ENCODE results near the gene MTA2.
A peak's percentile ranks its signal among the peaks of the same experiment; 100 is the strongest.
"Not testable (repeated sequence)": the region's sequence is repeated elsewhere in the genome, so short reads cannot be mapped to it uniquely, and the experiment has no call there.

MTA2 gene

GRCh38 chr11:62622476-62623089, 20.9 kb upstream of the MTA2 start:
- no peak for DNase-seq (ENCODE audit: low read depth)
- peak overlapping the region; percentile 55 for H3K4me3 ChIP-seq (ENCODE audit: low read depth, low read length)
- in situ Hi-C loops (cut with HindIII; ENCODE audit: low sequenced_read_pairs), result no loop called here
- no peak for TF ChIP-seq CTCF (IDR thresholded peaks at IDR 0.05; ENCODE audit: low read depth, low read length, missing control alignments)

GRCh38 chr11:62621567-62622470, 20.2 kb upstream of the MTA2 start, which contains the start of gene B3GAT3:
TSS of gene B3GAT3 (minus strand) at chr11:62621986. CDS start at chr11:62621947, 39 bp downstream.
- TF ChIP-seq CTCF (IDR thresholded peaks at IDR 0.05; ENCODE audit: low read depth, low read length, missing control alignments), result no peak
- H3K4me3 ChIP-seq (ENCODE audit: low read depth, low read length), result peak within 1 kb of the TSS; percentile 55
- in situ Hi-C loops (cut with HindIII; ENCODE audit: low sequenced_read_pairs), result no loop called here
- DNase-seq (ENCODE audit: low read depth), result peak; percentile 95

- DNase-seq (ENCODE audit: low read depth), result no peak
- TF ChIP-seq CTCF (IDR thresholded peaks at IDR 0.05; ENCODE audit: low read depth, low read length, missing control alignments), result no peak
- in situ Hi-C loops (cut with HindIII; ENCODE audit: low sequenced_read_pairs), result no loop called here
- peak overlapping the region; percentile 55 for H3K4me3 ChIP-seq (ENCODE audit: low read depth, low read length)
Observed at GRCh38 chr11:62621027-62621566, 19.4 kb upstream of the MTA2 start.

- DNase-seq (ENCODE audit: low read depth); in situ Hi-C loops (cut with HindIII; ENCODE audit: low sequenced_read_pairs); H3K4me3 ChIP-seq (ENCODE audit: low read depth, low read length): not testable (repeated sequence)
Observed at GRCh38 chr11:62616957-62617356, 15.3 kb upstream of the MTA2 start.

GRCh38 chr11:62615521-62615920, 13.9 kb upstream of the MTA2 start:
- no peak overlapping the region for H3K4me3 ChIP-seq (ENCODE audit: low read depth, low read length)
- TF ChIP-seq CTCF (IDR thresholded peaks at IDR 0.05; ENCODE audit: low read depth, low read length, missing control alignments), result no peak
- in situ Hi-C loops (cut with HindIII; ENCODE audit: low sequenced_read_pairs), result no loop called here
- DNase-seq (ENCODE audit: low read depth), result no peak

- DNase-seq (ENCODE audit: low read depth), result no peak
- H3K4me3 ChIP-seq (ENCODE audit: low read depth, low read length), result no peak overlapping the region
- in situ Hi-C loops (cut with HindIII; ENCODE audit: low sequenced_read_pairs), result no loop called here
- TF ChIP-seq CTCF (IDR thresholded peaks at IDR 0.05; ENCODE audit: low read depth, low read length, missing control alignments), result no peak
Observed at GRCh38 chr11:62614275-62614674, 12.6 kb upstream of the MTA2 start.

Data from astrocyte of the cerebellum (primary cell).